Hematopoietic multipotent progenitor cell treated with erythropoietin and hydrocortisone succinate and interleukin-3 and kit ligand, for 8 days (in vitro differentiated cells): ENCODE measurements around the gene CCNI.
"Not testable (repeated sequence)": the region's sequence is repeated elsewhere in the genome, so short reads cannot be mapped to it uniquely, and the experiment has no call there.

Experiments used
- DNase-seq: peaks from one replicate; pipeline ENCODE4 v3.0.0-alpha.2; 2015

The CCNI gene

DNA sequence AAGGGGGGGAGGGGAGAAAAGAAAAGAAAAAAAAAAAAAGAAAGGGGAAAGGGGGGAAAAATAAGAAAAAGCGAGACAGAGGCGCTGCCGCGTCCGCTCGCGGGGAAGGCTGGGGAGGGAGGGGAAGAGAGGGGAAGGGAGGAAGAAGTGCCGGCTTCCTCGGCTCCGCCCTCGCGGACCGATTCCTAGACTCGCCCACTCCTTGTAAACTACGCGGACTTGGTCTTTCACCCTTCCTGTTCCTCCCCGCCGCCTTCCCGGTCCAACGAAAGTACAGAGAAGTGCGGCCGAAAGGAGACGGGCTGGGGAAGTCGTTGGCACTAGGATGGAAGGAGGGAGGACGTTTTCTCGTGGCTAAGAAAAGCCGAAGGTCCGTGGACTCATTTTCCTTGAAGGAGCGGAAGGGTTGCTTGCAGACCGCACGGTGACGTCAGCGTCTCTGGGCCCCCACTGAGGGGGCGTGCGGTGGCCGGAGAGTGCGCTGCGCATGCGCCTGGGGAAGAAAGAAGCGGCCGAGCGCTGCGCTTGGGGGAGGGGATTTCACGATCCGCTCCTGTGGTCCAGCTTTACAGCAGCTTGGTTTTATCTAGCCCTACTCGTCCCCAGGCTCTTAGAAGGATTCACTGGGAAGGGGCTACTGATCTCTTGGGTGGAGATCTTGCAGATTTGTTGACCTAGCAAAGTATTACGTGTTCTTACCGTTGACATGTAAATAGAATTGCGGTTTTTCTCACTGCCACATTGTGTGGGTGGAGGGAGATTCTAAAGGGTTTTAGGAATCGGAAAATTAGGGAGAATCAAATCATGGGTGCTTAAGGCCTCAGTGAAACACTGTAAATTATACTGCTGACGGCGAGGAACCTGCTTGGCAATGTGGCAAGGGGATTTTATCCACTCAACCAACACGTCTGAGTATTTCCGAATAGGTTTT, at the start of gene CCNI:
CCNI (minus strand) TSS at position 121 of the 931 bp plus-strand sequence. CDS start 9,627 bp downstream, outside the sequence.
- DNase-seq: peak; percentile 96

DNA sequence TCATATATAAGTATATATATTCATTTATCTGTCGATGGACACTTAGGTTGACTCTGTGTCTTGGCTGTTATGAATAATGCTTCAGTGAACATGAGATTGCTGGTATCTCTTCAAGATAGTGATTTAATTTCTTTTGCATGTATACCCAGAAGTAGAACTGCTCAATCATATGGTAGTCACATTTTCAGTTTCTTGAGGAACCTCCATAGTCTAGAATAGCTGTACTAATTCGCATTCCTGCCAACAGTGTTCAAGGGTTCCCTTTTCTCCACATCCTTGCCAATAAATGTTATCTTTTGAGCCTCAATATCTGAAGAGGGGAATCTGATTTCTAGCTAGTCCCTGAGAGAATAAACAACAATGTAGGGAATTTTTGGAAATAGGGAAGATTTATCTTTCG, 48.8 kb upstream of the CCNI start:
- no peak for DNase-seq

- no peak for DNase-seq
Observed at GRCh38 chr4:77123411-77123810, 47.6 kb upstream of the CCNI start.

DNA sequence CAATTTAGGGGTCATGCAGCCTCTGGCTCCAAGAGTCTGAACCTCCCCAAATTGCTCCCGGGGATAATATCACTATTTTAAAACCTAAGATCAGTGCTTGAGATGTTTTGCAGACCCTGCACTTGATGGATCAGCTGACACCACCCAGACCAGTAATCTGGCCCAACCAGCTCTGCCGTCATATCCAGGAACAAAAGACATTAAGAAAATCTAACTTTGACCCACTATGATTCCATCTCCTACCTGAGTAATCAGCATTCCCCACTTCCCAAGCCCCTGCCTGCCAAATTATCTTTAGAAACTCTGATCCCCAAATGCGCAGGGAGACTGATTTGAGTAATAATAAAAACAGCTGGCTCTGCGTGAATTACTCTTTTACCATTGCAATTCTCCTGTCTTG, 46.9 kb upstream of the CCNI start:
- no peak for DNase-seq

DNA sequence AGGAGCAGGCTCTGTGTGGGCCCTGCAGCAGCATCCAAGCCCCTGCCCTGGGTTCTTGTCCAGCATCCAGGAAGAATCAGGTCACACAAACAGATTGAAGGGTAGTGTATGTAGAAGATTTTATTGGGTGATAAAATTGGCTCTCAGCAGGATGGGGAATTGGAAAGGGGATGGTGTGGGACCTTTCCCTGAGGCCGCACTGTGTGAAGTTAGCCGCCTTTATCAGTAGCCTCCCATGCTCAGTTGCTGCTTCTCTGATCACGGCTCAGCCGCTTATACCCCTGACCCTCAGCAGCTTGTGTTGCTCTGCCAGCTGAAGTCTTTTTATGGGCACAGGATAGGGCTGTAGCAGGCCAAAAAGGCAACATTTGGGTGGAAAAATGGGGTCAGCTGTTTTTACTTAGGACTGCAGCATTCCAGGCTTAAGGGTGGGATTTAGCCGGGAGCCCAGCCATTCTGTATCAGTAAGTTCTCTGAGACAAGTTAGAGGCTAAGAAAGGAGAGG, 46.0 kb upstream of the CCNI start:
- no peak for DNase-seq

DNA sequence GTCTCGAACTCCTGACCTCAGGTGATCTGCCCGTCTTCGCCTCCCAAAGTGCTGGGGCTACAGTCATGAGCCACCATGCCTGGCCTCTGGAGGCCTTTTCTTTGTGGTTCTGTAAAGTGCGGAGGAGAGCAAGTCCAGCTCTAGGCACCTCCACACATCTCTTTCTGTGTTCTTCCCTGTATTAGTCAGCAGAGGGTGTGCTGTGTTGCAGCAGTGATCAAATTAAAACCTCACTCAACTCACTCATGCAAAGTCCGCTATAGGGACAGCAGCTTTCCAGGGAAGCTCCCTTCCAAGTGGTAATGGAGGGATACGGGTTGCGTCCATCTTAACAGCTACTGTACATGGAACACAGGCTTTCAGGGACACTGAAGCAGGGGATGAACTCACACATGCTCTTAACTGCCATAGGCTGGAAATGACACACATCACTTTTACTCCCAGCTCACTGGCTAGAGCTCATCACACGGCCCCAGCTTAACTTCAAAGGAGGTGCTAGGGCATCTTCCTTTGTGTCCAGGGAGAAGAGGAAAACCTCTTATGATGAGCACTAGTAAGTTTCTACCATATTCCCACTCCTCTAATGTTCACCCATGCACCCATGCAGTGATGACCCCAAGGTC, 45.2 kb upstream of the CCNI start:
- DNase-seq: no peak

DNA sequence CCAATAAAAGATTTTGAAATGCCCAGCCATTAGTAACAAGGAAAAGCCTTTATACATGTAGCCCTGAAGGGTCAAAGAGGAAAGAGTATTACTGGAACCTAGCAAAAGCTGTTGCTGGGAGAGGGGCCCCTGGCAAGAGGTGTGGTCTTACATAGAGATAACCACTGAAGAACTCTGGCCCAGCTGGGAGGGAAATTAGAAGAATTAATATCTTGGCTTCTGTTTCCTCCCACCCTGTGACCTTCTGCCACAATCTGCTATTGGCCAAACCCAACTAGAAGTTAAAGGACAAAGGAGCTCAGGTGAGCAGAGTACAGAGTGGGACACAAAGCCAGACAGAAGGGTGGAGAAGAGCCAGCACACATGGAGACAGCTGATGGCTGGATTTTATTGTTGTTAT, 41.9 kb upstream of the CCNI start:
- no peak for DNase-seq

DNA sequence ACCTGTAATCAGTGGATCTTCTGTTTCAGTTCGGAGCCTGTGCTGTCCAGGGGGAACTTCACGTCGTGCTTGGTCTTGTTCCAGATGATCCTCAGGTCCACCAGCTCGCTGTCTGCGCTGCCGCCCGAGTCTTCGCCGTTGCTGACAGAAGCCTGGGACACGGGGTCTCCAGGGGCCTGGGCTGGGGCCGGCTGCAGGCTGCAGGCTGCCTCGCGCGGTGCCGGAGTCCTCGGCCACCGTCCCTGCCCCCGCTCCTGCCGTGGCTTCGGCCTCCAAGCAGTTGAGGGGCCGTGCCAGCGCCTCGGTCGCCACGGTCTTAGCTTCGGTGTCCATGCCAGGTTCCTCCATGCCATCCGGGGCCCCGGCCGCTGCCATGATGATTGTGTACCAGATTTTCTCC, 37.3 kb upstream of the CCNI start:
- DNase-seq: no peak

DNA sequence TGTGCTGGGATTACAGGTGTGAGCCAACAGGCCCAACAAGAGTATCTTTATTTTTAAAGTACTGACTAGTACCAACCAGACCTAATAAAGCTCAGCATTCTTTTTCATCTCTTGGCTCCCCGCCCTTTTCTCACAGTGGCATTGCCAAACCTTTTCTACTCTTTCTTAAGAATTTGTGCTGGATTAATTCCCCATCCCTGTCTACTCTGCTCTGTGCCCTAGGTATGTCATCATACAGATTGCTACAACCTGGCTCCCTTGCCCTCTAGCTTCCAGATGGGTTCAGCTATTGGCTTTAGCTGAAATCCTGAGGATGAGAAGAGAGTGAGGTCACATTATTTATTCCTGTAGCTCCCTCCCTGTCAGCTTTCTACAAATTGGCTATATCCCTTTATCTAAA, 34.9 kb upstream of the CCNI start:
- DNase-seq: no peak

DNA sequence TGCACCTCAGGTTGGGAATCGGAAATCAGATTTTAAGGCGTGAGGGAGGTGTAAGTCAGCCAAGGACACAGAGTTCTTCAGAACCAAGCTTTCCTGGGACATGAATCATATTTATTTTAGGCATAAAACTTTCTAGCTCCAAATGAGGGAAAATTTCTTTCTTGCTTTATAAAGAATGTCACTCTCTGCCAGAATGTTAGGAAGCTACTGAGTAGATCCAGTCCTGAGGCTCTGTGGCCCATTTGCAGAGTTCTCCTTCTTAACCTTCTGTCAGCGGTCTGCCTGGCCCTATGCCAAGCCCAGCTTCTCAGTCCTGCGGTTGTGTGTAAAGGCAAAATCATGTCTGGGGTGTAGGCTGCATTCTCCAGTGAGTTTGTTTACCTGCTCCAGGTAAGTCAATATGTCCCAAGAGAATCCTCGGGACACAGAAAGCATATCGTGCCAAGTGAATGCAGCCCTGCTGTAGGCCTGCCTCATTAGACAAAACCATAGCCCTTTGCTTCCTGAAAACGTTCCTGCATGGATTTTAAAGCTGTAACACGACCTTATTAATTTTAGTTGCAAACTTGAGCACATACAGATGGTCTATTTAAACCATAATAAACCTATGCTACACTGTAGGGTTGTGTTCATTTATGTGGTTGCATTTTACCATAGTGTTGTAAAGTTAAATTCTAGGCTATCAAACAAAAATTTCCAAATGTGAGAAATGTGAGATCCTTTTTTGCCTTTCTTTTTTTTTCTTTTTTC, 29.2 kb upstream of the CCNI start:
- DNase-seq: peak; percentile 54

- DNase-seq: no peak
Observed at GRCh38 chr4:77104388-77104787, 28.6 kb upstream of the CCNI start.

DNA sequence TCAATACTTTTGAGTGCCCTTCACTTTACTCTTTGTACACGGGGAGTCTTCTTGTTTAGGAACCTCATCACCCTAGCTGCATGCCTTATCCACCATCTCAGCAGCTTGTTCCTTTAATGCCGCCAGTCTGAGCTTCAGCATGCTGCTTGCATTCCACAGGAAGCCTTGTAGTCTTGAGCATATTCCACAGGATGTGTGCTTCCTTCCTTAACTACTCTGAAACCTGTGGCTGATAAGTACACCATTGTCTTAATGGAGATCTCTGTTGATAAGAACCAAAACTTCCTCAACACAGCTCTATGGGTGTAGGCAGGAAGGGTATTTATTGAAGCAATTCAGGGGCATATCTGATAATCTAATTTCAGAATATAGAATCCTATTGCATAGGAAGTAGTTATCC, 24.4 kb upstream of the CCNI start:
- no peak for DNase-seq

DNA sequence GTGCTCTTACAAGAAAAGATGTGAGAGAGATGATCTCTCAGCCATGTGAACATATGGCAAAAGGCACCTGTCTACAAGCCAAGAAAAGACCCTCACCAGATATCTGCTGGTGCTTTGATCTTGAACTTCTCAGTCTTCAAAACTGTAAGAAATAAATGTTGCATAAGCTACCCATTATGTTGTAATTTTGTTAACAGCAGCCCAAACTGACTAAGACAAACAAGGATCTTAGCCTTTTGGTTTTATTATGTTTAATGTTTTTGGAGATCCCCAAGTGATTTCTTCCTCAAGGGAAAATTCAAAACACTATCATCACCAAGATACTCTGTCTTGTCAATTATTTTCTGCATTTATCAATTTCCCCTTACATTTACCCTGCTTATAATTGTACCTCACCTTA, 21.8 kb upstream of the CCNI start:
- DNase-seq: no peak

DNA sequence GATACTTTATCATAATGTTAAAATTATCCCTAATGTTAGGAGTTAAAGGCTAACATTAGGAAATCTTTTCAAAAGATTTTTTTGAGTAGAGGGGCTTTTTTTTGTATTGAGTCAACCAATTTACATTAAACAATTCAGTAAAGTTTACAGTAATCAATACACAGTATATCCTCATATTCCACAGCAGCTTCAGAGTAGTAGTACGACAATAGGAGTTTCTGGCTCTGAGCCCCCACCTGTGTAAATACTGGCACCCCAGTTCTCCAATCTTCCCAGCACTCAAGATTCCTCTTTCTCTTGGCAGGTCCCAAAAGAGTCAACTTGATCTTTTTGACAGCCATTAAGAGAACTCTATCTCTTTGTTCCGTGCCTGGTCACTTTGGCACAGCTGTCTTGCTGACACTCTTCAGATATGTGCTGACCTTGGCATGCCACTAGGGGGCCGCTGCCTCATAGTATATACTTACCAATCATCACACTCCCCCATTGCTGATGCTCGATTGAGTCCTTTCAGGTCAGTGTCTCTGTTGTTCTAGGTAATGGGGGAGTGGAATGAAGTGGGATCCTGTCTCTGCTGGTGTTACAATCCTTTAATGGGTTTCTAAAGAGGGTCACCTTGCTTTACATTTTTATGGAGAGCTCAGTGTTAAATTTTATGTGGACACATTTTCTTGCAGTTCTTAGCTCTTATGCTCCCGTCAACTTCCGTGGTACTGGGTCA, 19.5 kb upstream of the CCNI start:
- peak; percentile 86 for DNase-seq

DNA sequence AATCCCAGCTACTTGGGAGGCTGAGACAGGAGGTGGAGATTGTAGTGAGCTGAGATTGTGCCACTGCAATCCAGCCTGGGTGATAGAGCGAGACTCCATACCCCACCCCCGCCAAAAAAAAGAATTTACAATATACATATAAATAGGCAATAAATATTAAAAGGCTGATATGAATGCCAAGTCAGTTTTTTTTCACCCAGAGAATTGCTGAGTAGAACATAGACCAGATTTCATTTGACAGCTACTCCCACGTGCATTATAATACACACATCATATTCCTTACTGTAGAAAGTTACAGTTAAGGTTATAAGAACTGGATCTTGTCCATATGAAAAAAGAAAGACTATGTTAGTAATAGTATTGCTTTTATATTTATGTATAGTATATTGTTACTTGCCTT, 18.7 kb upstream of the CCNI start:
- DNase-seq: no peak

GRCh38 chr4:77093401-77093800, 17.6 kb upstream of the CCNI start:
- DNase-seq: no peak

GRCh38 chr4:77092975-77093374, 17.2 kb upstream of the CCNI start:
- DNase-seq: peak; percentile 17

DNA sequence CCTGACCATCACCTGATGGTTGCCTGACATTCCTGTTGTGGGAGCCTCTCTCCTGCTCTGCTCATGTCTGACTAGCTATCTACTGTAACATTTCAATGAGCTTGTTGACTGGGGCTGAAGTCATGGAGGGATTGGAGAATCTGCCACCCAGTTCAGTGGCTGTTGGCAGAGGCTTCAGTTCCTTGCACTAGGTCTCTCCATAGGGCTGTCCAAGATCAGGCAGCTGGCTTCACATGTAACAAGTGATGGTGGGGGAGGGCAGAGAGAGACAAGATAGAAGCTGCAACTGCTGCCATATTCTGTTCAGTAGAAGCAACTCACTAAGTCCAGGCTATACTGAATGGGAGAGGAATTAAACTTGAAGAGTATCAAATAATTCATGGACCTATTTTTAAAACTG, 14.1 kb upstream of the CCNI start:
- no peak for DNase-seq

DNA sequence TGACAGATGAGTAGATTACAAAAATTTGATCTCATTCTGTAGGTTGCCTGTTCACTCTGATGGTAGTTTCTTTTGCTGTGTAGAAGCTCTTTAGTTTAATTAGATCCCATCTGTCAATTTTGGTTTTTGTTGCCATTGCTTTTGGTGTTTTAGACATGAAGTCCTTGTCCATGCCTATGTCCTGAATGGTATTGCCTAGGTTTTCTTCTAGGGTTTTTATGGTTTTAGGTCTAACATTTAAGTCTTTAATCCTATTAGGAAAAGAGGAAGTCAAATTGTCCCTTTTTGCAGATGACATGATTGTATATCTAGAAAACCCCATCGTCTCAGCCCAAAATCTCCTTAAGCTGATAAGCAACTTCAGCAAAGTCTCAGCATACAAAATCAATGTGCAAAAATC, 11.2 kb upstream of the CCNI start:
- not testable (repeated sequence) for DNase-seq

DNA sequence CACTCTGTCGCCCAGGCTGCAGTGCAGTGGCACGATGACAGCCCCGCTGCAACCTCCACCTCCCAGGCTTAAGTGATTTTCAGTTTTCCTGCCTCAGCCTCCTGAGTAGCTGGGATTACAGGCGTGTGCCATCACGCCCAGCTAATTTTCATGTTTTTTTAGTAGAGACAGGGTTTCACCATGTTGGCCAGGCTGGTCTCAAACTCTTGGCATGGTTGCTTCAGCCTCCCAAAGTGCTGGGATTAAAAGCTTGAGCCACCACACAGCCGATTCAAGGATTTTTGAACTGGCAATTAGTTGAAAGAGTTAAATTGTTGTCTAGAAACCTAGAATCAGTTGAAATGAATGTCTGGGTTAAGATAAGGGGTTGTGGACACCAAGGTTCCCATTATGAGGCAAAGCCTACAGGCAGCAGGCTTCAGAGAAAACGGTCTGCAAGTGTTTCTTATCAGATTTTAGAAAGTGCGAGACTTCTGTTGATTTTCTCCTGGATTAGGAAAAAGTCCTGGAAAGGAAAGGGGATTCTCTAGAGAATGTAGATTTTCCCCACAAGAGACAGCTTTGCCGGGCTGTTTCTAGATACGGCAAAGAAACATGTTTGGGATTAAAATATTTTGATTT, 8.3 kb upstream of the CCNI start:
- peak; percentile 50 for DNase-seq

- DNase-seq: no peak
Observed at GRCh38 chr4:77082886-77083608, 7.3 kb upstream of the CCNI start.

DNA sequence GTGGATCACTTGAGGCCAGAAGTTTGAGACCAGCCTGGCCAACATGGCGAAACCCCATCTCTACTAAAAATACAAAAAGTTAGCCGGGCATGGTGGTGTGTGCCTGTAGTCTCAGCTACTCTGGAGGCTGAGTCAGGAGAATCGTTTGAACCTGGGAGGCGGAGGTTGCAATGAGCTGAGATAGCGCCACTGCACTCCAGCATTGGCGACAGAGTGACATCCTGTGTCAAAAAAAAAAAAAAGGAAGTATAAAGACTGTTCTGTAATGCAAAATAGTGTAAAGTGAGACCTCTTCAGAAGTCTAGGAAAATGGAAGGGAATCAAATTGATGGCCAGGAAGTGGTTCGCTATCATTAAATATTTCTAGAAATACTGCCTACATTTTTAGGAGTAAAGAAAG, 5.0 kb upstream of the CCNI start:
- peak; percentile 25 for DNase-seq
